Stomach smooth muscle (tissue), 2 donors: ENCODE data around the gene CARM1.
"Not testable (repeated sequence)": the region's sequence is repeated elsewhere in the genome, so short reads cannot be mapped to it uniquely, and the experiment has no call there.

Experiments
- H3K27ac ChIP-seq: one replicate; pipeline ENCODE4 v1.7.0; 2013; ENCODE audit warnings: mild to moderate bottlenecking, low read length, inconsistent platforms
- H3K27me3 ChIP-seq, 2 donors: one replicate each; pipeline ENCODE4 v1.7.0; 2013; ENCODE audit warnings: low read length in 2 of 2; ENCODE audit not compliant: insufficient read depth in 2 of 2, control insufficient read depth in 1 of 2
- H3K36me3 ChIP-seq, 2 donors: one replicate each; pipeline ENCODE4 v1.7.0; 2013; ENCODE audit warnings: low read length in 2 of 2; ENCODE audit not compliant: control insufficient read depth in 2 of 2, insufficient read depth in 2 of 2
- H3K4me1 ChIP-seq: one replicate; pipeline ENCODE4 v1.7.0; 2013; ENCODE audit warnings: low read length; ENCODE audit not compliant: control insufficient read depth, insufficient read depth
- H3K4me3 ChIP-seq, 2 donors: one replicate each; pipeline ENCODE4 v1.7.0; 2013; ENCODE audit warnings: low read length in 2 of 2
- H3K9ac ChIP-seq, 2 donors: one replicate each; pipeline ENCODE4 v1.7.0; 2013; ENCODE audit warnings: low read length in 2 of 2, mild to moderate bottlenecking in 1 of 2
- H3K9me3 ChIP-seq, 2 donors: one replicate each; pipeline ENCODE4 v1.7.0; 2013; ENCODE audit warnings: low read length in 2 of 2; ENCODE audit not compliant: control insufficient read depth in 2 of 2
- donor health status: healthy.
- donor health status: Pancreatic carcinoma.

The CARM1 gene

DNA sequence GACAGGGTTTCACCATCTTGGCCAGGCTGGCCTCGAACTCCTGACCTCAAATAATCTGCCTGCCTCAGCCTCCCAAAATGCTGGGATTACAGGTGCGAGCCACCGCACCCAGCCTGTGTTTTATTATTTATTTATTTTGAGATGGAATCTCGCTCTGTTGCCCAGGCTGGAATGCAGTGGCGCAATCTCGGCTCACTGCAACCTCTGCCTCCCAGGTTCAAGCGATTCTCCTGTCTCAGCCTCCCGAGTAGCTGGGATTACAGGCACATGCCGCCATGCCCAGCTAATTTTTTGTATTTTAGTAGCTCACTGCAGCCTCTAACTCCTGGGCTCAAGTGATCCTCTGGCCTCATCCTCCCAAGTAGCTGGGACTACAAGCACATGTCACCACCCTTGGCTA, 6.3 kb downstream of the CARM1 start:
- H3K27me3 ChIP-seq, H3K4me3 ChIP-seq, H3K27ac ChIP-seq, H3K9ac ChIP-seq, H3K36me3 ChIP-seq, H3K9me3 ChIP-seq: not testable (repeated sequence)
- peaks cover 34% of the 10 kb centered on the region for H3K4me1 ChIP-seq

DNA sequence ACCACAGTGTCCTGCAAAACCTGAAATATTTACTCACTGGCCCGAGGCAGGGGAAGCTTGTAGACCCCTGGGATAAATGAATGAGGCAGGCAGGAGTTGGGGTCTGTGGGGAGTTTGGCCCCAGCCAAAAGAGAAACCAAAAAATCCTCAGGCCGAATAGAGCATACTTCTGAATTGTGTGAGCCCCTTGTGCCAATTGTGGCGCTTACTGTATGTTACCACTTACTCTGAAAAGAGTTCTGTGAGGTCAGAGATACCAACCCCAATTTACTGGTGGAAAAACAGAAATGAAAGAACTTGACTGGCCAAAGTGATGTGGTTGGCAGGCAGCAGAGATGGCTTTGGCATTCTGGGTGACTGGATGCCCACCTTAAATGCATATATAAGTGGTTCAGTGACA, 6.9 kb downstream of the CARM1 start:
- H3K27me3 ChIP-seq = no peaks in the 10 kb centered on the region
- peaks cover 29% of the 10 kb centered on the region for H3K4me1 ChIP-seq
- no peaks in the 10 kb centered on the region for H3K36me3 ChIP-seq
- no peak overlapping the region for H3K27ac ChIP-seq
- no peak overlapping the region for H3K4me3 ChIP-seq
- H3K9ac ChIP-seq = no peak overlapping the region
- no peaks in the 10 kb centered on the region for H3K9me3 ChIP-seq

DNA sequence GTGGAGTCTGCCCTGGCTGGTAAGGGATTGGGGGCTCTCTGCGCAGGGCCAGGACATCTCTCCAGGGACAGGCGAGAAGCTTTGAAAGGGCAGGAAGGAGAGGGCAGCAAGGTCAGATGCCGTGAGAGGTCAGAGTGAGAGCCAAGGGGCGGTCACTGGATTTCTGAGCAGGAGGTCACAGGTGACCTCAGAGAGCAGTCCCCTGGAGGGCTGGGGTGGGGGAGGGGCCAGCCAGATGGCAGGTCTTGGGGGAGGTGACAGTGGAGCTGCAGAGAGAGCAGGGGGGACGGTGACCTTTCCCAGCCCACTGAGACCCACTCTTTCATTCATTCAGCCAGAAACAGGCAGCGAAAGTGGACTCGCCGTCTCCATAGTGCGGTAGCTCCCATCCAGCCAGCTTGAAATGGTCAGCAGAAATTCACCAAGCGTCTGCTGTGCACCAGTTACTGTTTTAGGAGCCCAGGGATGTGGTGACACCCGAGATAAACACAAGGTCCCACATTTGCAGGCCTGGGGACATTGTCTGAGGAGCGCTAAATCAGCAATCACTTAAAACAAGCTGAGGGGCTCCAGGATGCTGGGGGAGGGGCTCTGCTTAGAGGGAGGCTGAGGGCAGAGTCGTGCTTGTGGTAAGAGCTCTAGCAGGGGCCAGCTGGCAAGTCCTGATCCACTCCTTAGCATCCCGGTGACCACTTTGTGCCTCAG, 10.2 kb downstream of the CARM1 start:
- Histone ChIP-seq H3K4me3 (no peak overlapping the region), H3K27me3 (no peaks in the 10 kb centered on the region), H3K27ac (no peak overlapping the region), H3K9ac (no peak overlapping the region), H3K36me3 (no peaks in the 10 kb centered on the region), H3K4me1 (peaks cover 37% of the 10 kb centered on the region), H3K9me3 (no peaks in the 10 kb centered on the region)

DNA sequence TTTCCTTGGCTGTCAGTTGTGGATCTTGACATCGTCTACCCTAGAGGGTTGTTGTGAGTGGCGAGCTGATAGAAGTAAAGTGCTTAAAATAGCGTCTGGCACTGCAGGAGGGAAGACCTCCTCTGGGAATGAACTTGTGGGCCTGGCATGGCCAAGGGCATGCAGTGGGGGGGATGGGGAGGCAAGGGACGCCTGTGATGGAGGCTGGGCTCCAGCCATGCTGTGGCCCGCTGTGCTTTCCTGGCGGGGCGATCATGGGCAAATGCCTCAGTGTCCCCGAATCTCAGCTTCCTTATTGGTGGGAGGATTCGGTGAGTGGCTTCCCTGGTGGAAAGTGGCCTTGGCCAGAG, 10.7 kb downstream of the CARM1 start:
- H3K36me3 ChIP-seq = no peaks in the 10 kb centered on the region
- no peak overlapping the region for H3K4me3 ChIP-seq
- no peaks in the 10 kb centered on the region for H3K9me3 ChIP-seq
- no peak overlapping the region for H3K9ac ChIP-seq
- H3K27me3 ChIP-seq = no peaks in the 10 kb centered on the region
- peaks cover 36% of the 10 kb centered on the region for H3K4me1 ChIP-seq
- no peak overlapping the region for H3K27ac ChIP-seq

DNA sequence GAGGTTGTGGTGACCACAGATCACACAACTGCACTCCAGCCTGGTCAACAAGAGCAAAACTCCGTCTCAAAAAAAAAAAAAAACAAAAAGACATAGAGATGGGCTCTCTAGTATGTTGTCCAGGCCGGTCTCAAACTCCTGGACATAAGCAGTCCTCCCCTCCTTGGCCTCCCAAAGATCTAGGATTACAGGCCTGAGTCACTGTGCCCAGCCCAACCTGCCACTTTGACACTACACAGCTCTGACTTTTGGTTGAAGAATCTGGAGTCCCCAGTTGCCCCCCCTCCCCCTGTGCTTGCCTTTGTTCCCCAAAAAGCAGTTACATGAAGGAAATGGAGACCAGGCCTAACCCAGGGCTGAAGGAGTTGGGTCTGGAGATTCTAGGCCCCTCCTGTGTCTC, 12.9 kb downstream of the CARM1 start:
- no peaks in the 10 kb centered on the region for H3K36me3 ChIP-seq
- H3K9me3 ChIP-seq = no peaks in the 10 kb centered on the region
- no peak overlapping the region for H3K9ac ChIP-seq
- peaks cover 46% of the 10 kb centered on the region for H3K4me1 ChIP-seq
- no peak overlapping the region for H3K4me3 ChIP-seq
- no peaks in the 10 kb centered on the region for H3K27me3 ChIP-seq
- peak overlapping the region; percentile 53 for H3K27ac ChIP-seq

DNA sequence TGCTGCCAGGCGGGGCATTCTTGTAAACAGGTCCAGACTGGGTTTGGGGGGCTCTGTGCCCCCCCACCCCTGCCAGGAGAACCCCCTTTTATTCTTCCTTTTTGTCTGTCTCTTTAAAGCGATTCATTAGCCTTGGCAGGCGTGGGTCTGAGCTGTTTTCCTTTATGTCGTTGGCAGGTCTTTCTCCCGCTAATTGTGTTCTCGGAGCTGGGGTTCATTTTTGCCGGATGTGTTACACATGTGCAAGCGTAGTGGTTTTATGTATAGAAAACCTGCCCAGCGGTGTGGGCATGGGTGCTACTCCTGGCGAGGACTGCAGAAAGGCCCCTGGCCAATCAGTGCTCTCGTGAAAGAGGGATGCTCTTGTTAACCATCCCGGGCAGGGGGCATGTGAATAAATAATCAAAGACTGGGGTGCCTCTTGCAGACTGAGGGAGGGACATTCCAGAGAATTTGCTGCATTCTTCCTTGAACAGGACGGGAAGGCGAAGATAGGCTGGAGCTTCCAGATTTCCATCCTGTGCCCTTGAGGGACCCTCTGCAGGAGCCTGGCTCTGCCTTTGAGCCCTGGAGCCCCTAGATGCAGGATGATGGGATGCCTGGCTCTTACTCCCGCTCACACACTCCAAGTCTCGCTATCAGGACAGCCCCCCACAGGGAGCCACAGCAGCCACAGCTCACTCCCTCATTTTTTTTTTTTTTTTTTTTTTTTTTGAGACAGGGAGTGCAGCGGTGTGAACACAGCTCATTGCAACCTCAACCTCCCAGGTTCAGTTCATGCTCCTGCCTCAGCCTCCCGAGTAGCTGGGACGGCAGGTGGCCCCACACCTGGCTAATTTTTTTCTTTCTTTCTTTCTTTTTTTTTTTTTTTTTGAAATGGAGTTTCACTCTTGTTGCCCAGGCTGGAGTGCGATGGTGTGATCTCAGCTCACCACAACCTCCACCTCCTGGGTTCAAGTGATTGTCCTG, 14.1 kb downstream of the CARM1 start:
- Histone ChIP-seq H3K4me1 (peaks cover 45% of the 10 kb centered on the region), H3K9ac (peak overlapping the region in 1 of 2 donors; percentile 4)

DNA sequence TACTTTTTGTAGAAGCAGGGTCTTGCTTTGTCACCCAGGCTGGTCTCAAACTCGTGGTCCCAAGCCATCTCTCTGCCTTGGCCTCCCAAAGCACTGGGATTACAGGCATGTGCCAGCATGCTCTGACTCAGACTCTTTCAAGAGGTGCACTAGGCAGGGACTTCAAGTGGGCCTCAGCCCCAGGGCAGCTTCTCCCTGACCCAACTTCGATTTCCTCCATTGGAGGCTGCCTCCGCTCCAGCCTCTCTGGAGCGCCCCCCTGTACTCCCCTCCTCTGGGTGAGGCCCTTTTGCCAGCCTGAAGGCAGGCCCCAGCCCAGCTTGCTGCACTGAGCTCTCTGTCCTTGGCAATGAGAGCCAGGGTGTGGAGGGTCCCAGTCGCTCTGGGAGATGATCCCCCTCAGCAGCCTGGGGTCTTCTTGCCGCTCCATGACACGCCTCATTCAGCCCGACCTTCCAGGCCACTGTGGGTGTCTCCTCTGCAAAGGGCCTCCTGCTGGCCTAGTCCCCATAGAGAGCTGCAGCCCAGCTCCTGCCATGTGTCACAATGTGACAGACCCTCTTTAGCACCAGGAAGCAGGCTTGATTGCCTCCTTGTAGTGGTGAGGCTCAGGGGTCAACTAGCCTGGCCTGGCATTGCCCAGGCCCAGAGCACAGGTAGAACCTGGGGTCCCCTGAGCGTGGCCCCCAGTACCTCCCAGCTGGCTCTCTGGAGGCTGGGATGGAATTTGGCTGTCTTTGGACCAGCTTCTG, 16.4 kb downstream of the CARM1 start:
- Histone ChIP-seq H3K27me3 (no peaks in the 10 kb centered on the region), H3K4me3 (no peak overlapping the region), H3K4me1 (peaks cover 44% of the 10 kb centered on the region), H3K9me3 (no peaks in the 10 kb centered on the region), H3K27ac (peak overlapping the region; percentile 37), H3K9ac (no peak overlapping the region), H3K36me3 (no peaks in the 10 kb centered on the region)

More for the DNA sequence above, 14.1 kb downstream of the CARM1 start:
- H3K27ac ChIP-seq = peak overlapping the region; percentile 53
- H3K27me3 ChIP-seq = no peaks in the 10 kb centered on the region
- no peaks in the 10 kb centered on the region for H3K36me3 ChIP-seq
- no peak overlapping the region for H3K4me3 ChIP-seq
- H3K9me3 ChIP-seq = no peaks in the 10 kb centered on the region

DNA sequence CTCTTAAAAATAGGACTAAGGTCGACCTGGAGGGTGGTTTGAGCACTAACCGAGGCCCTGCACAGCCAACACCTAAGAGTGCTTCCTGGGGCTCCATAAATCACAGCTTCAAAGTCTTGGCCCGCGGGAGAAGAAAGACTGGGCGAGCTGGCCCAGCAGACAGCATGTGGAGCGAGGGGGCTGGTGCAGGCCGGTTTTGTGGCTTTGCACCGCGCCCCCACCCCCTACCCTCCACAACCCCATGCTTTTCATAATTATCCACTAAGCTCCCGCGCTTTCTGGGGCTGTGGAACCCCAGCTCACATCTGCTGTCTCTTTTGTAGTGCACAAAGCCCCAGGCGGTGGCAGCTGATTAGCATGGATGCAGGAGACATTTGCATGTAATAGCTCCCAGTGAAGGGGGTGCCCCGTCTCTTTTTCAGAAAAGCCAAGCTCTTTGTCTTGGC, 17.1 kb downstream of the CARM1 start:
- no peak overlapping the region for H3K9ac ChIP-seq
- no peaks in the 10 kb centered on the region for H3K36me3 ChIP-seq
- peak overlapping the region; percentile 37 for H3K27ac ChIP-seq
- no peaks in the 10 kb centered on the region for H3K9me3 ChIP-seq
- peaks cover 44% of the 10 kb centered on the region for H3K4me1 ChIP-seq
- no peak overlapping the region for H3K4me3 ChIP-seq
- H3K27me3 ChIP-seq = no peaks in the 10 kb centered on the region

DNA sequence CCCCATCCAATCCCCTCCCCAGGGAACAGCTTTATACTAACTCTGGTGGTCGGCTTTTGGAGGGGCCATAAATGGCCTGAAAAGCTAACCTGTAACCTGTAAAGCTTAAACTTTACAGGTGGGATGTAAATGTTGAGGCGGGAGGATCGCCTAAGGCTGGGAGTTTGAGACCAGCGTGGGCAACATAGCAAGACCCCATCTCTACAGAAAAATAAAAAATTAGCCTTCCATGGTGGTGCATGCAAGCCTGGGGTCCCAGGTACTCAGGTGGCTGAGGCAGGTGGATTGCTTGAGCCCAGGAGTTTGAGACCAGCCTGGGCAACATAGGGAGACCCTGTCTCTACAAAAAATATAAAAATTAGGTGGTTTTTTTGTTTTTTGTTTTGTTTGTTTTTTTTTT, 18.5 kb downstream of the CARM1 start:
- no peak overlapping the region for H3K4me3 ChIP-seq
- H3K27ac ChIP-seq = no peak overlapping the region
- H3K27me3 ChIP-seq = no peaks in the 10 kb centered on the region
- no peaks in the 10 kb centered on the region for H3K9me3 ChIP-seq
- H3K36me3 ChIP-seq = no peaks in the 10 kb centered on the region
- H3K4me1 ChIP-seq = peaks cover 37% of the 10 kb centered on the region
- H3K9ac ChIP-seq = no peak overlapping the region

DNA sequence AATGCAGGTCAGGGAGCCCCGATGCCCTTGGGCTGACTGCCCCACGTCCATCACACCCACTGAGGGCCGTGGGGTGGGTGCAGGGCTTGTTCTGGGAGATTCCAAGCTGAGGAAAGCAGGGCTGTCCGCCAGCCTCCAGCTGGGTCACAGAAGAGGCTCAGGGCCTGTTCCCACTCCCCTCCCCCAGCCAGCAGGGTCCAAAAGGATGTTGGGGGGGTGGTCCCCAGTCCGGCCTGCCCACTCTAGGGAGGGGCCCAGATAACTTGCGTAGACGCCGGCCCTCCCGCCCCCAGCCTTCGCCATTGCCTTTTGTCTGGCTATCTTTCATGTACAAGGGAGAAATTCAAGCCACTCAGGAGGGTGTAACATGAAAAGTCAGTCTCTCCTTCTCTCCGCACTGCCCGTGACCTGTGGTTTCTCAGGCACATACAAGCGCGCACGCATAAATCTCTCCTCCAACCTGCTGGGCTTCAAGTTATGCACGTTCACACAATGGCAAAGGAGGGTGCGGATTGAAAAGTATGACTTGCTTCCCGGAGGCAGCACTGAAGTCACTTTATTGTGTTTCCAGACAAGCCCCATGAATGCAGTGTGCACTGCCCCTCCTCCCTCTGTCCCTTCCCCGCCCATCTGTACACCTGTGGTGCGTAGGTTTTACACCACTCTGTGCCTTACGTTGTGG, 20.2 kb downstream of the CARM1 start:
- Histone ChIP-seq H3K27me3 (no peaks in the 10 kb centered on the region), H3K36me3 (no peaks in the 10 kb centered on the region), H3K27ac (no peak overlapping the region), H3K4me1 (peaks cover 34% of the 10 kb centered on the region), H3K9ac (no peak overlapping the region), H3K4me3 (no peak overlapping the region), H3K9me3 (no peaks in the 10 kb centered on the region)
